Measurements from ENCODE around the gene KBTBD6. TPM values are rescaled to one million over a fixed set of nuclear protein-coding genes. Genes with fewer than 3 reads are reported as not detected.

The KBTBD6 gene, protein sequence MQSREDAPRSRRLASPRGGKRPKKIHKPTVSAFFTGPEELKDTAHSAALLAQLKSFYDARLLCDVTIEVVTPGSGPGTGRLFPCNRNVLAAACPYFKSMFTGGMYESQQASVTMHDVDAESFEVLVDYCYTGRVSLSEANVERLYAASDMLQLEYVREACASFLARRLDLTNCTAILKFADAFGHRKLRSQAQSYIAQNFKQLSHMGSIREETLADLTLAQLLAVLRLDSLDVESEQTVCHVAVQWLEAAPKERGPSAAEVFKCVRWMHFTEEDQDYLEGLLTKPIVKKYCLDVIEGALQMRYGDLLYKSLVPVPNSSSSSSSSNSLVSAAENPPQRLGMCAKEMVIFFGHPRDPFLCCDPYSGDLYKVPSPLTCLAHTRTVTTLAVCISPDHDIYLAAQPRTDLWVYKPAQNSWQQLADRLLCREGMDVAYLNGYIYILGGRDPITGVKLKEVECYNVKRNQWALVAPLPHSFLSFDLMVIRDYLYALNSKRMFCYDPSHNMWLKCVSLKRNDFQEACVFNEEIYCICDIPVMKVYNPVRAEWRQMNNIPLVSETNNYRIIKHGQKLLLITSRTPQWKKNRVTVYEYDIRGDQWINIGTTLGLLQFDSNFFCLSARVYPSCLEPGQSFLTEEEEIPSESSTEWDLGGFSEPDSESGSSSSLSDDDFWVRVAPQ
- total RNA-seq (2021; fragmentation: NEBNext Ultra II Directional; extraction: Animal tissue kit (Norgen Biotek cat#: 25700)) = 10.2 and 11.3 TPM in 2 replicates
- 4.5 and 5.4 TPM in 2 replicates for polyA plus RNA-seq (2011; rRNA removed)
- polyA plus RNA-seq (2011; cell fraction: cytosol; rRNA removed) = 5.2 TPM
- 3.7 TPM for polyA plus RNA-seq (2011; cell fraction: nucleus; rRNA removed)
- 4.4 to 6.2 TPM (median 5.7 TPM) in 4 replicates for polyA plus RNA-seq (2012, experiment 1 of 2)
- polyA plus RNA-seq (2012, experiment 2 of 2) = 0.81 TPM
- 4.8 TPM for polyA plus RNA-seq (2013, experiment 1 of 2)
- 4.5 TPM for polyA plus RNA-seq (2013, experiment 2 of 2)
- polyA minus RNA-seq (2011; rRNA and poly(A)+ RNA removed) = 15.7 and 16.6 TPM in 2 replicates
- polyA minus RNA-seq (2011; cell fraction: cytosol; rRNA and poly(A)+ RNA removed) = 8.9 TPM
- polyA minus RNA-seq (2011; cell fraction: nucleus; rRNA and poly(A)+ RNA removed) = 9.7 TPM
- long read RNA-seq, experiment 1, full-length matches to known transcripts = 10 of 10 reads
- long read RNA-seq, experiment 1, partial matches to known transcripts = 0 of 10 reads
- long read RNA-seq, experiment 1, other reads (novel, unspliced or antisense) = 0 of 10 reads
- long read RNA-seq, experiment 2, full-length matches to known transcripts = 7 of 7 reads
- long read RNA-seq, experiment 2, partial matches to known transcripts = 0 of 7 reads
- long read RNA-seq, experiment 2, other reads (novel, unspliced or antisense) = 0 of 7 reads

DNA sequence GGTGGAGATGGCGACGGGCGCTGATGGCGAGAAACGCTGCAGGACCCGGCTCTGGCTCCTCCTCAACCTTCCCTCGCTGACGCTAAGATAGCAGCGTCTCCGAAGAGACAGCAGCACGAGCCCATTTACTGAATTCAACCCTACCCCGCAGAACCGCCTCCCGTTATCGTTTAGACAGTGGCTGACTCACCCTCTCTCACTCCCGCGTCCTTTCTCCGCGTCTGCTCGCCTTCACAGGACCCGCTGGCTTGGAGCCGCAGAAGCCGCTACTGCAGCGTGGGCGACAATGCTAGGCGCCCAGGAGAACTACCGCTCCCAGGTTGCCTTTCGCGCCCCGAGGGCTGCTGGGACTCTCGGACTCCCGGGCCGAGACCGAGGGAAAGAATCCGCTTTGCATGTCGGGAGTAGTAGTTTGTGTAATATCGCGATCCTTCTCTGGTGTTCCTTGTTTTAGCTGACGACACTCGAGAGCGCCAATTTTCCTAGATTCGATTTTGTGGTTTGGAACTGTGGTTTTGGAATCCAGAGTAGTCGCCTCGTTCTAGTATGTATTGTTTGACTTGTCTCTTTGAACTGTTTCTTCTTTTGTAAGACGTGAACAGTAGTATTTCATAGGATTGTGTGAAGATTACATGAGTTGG is at the start of gene KBTBD6:
Gene KBTBD6 (minus strand): TSS at position 291 of the 641 bp plus-strand sequence. CDS start 291 bp downstream, outside the sequence.
- peak within 1 kb of the TSS; percentile 39; the same call in 1 of the 2 replicates for H3K27ac ChIP-seq (ENCODE audit: low read depth, low read length)
- ChIA-PET POLR2A (ENCODE audit: partially characterized antibody) (interaction anchor here (1.0 to 1.3 kb wide), 3 partner anchors 26 to 55 kb away, joined by 3 to 5 read pairs (median 3); no protein-coding TSS in a partner anchor), CTCF (ENCODE audit: partially characterized antibody) (interaction anchor here (1.8 kb wide), 1 partner anchor 64 kb away, joined by 5 read pairs; no protein-coding TSS in a partner anchor)
- peak; percentile 64 for TF ChIP-seq SP1 (IDR thresholded peaks at IDR 0.05; ENCODE audit: low read depth, low read length)
- TF ChIP-seq, protein P1, sequence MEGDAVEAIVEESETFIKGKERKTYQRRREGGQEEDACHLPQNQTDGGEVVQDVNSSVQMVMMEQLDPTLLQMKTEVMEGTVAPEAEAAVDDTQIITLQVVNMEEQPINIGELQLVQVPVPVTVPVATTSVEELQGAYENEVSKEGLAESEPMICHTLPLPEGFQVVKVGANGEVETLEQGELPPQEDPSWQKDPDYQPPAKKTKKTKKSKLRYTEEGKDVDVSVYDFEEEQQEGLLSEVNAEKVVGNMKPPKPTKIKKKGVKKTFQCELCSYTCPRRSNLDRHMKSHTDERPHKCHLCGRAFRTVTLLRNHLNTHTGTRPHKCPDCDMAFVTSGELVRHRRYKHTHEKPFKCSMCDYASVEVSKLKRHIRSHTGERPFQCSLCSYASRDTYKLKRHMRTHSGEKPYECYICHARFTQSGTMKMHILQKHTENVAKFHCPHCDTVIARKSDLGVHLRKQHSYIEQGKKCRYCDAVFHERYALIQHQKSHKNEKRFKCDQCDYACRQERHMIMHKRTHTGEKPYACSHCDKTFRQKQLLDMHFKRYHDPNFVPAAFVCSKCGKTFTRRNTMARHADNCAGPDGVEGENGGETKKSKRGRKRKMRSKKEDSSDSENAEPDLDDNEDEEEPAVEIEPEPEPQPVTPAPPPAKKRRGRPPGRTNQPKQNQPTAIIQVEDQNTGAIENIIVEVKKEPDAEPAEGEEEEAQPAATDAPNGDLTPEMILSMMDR (IDR thresholded peaks at IDR 0.05; ENCODE audit: control extremely low read depth in 1 of 3, insufficient read depth in 1 of 3, low read depth in 1 of 3, low read length in 3 of 3) = no peak

More for the DNA sequence above, at the start of gene KBTBD6:
- WGBS, 2 experiments (ENCODE audit: extremely low coverage in 1 of 2, insufficient coverage in 1 of 2, insufficient read length in 1 of 2, insufficient replicate concordance in 2 of 2, low coverage in 1 of 2, low lambda C conversion rate in 2 of 2, missing lambda C conversion rate in 1 of 2) = 1% methylated on average over 45 of the region's 45 CpGs; no CpG with 5 or more reads in 1 of the 2 experiments
- H3K23me2 ChIP-seq (ENCODE audit: low read depth, low read length) = peaks cover 10% of the 10 kb centered on the region; the same call in 1 of the 2 replicates
- no peak within 1 kb of the TSS for H3K23ac ChIP-seq (ENCODE audit: insufficient read length)
- H3K36me3 ChIP-seq (ENCODE audit: control insufficient read depth in 2 of 4, insufficient read depth in 4 of 4, low read length in 3 of 4) = peaks cover 0 to 3% (median 0%) of the 10 kb centered on the region in 4 experiments; a peak in 2 of 8 replicates
- no peak within 1 kb of the TSS for H3K14ac ChIP-seq (ENCODE audit: insufficient read length)
- H3K4ac ChIP-seq (replicated peaks; ENCODE audit: insufficient read length, low read depth, low read length) = no peak within 1 kb of the TSS
- no peak within 1 kb of the TSS for H4K5ac ChIP-seq (ENCODE audit: insufficient read length, low read depth, low read length)
- no peak within 1 kb of the TSS for H2AK5ac ChIP-seq (ENCODE audit: low read depth, low read length)
- no peak within 1 kb of the TSS for H4K91ac ChIP-seq (replicated peaks; ENCODE audit: insufficient read length, low read length)
- peaks cover 4 to 39% of the 10 kb centered on the region in 2 experiments; a peak in 3 of 4 replicates for H3K79me2 ChIP-seq (ENCODE audit: control insufficient read depth in 1 of 2, insufficient read depth in 2 of 2, low read length in 2 of 2)
- H3K4me3 ChIP-seq (ENCODE audit: extremely low read depth in 1 of 4, insufficient read depth in 2 of 4, low read depth in 3 of 4, low read length in 4 of 4) = peak within 1 kb of the TSS; percentile 69 to 87 (median 79)
- peak within 1 kb of the TSS; percentile 41; the same call in 1 of the 2 replicates for H3K18ac ChIP-seq (ENCODE audit: extremely low read depth, low read length)
- H2BK15ac ChIP-seq (ENCODE audit: low read length) = no peak within 1 kb of the TSS
- no peak within 1 kb of the TSS for H3K56ac ChIP-seq (replicated peaks; ENCODE audit: insufficient read length, low read depth, low read length)
- FAIRE-seq (peak; percentile 78), DNase-seq (ENCODE audit: low read depth in 1 of 2, low spot score in 2 of 2) (peak; percentile 90 to 91)
- no peak within 1 kb of the TSS for H2BK5ac ChIP-seq (ENCODE audit: low read depth, low read length)
- H4K8ac ChIP-seq (ENCODE audit: extremely low read depth, insufficient read depth, low read length) = peak within 1 kb of the TSS; percentile 91; the same call in 1 of the 2 replicates
- no peak within 1 kb of the TSS for H2BK12ac ChIP-seq (ENCODE audit: low read depth, low read length)
- peaks cover 0 to 7% of the 10 kb centered on the region in 2 experiments for H4K20me1 ChIP-seq (replicated peaks in 1 of 2; ENCODE audit: control insufficient read depth in 1 of 2, insufficient read depth in 2 of 2, low read length in 2 of 2)
- no peaks in the 10 kb centered on the region for H3K9me3 ChIP-seq (ENCODE audit: insufficient read depth in 2 of 2, low read depth in 1 of 2, low read length in 1 of 2)
- H3K9ac ChIP-seq (replicated peaks in 1 of 4; ENCODE audit: extremely low read depth in 1 of 4, low read depth in 3 of 4, low read length in 3 of 4) = peak within 1 kb of the TSS; percentile 57 to 91 (median 78)
- H2AFZ ChIP-seq (ENCODE audit: low read length) = 0 out of 2 replicates have a peak within 1 kb of the TSS, but pooled peaks have one; percentile 91
- peaks cover 7% of the 10 kb centered on the region; the same call in 1 of the 2 replicates for H3K79me1 ChIP-seq (ENCODE audit: low read depth, low read length)
- no peaks in the 10 kb centered on the region for H3K27me3 ChIP-seq (replicated peaks in 1 of 4; ENCODE audit: control insufficient read depth in 3 of 4, extremely low read depth in 1 of 4, insufficient read depth in 3 of 4, low read length in 3 of 4)
- no peak within 1 kb of the TSS for H2BK120ac ChIP-seq (replicated peaks; ENCODE audit: low read depth, low read length)
- peaks cover 3 to 11% (median 8%) of the 10 kb centered on the region in 4 experiments; a peak in 5 of 7 replicates for H3K4me1 ChIP-seq (replicated peaks in 1 of 4; ENCODE audit: control insufficient read depth in 3 of 4, insufficient read depth in 4 of 4, low read length in 3 of 4)
- no peak within 1 kb of the TSS for H2BK20ac ChIP-seq (ENCODE audit: low read length)
- peak within 1 kb of the TSS; percentile 77 to 90 for H3K4me2 ChIP-seq (ENCODE audit: insufficient read depth in 1 of 2, low read depth in 2 of 2, low read length in 2 of 2)

Data from H1 (cell line).